H1 (cell line): ENCODE measurements around the gene ZNF286A. TPM values are rescaled to one million over a fixed set of nuclear protein-coding genes. Genes with fewer than 3 reads are reported as not detected.

ENCODE experiments used
- BACH1 ChIP-seq: IDR thresholded peaks from 2 replicates; pipeline ENCODE4 v1.6.1; 2012; ENCODE audit warnings: low read length, improper control_type of control experiment
- FOSL1 ChIP-seq: IDR thresholded peaks from 2 replicates; pipeline ENCODE4 v1.6.1; 2011; ENCODE audit warnings: mild to moderate bottlenecking, low read depth, low read length, moderate library complexity; ENCODE audit not compliant: insufficient read depth
- SP4 ChIP-seq: IDR thresholded peaks from 2 replicates; pipeline ENCODE4 v1.6.1; 2012; ENCODE audit warnings: low read length, inconsistent platforms
- polyA plus RNA-seq, 7 experiments: library from polyadenylated mRNA; depleted of rRNA in 3 of 7; stranded (reverse) in 5 of 7; unstranded in 2 of 7; fragments of >200 nt in 5 of 7; fragments of 200-250 nt in 2 of 7; gene quantifications; 1 replicate in 5 of 7; 2 replicates in 1 of 7; 4 replicates in 1 of 7; pipeline versions ENCODE4 v1.2.1 to v1.2.3, GENCODE V29; 2011 to 2013; ENCODE audit warnings: missing spikeins in 2 of 7, mixed read lengths in 2 of 7
- total RNA-seq: library from RNA; stranded (reverse); fragmentation: NEBNext Ultra II Directional; extraction: Animal tissue kit (Norgen Biotek cat#: 25700); gene quantifications from 2 replicates; pipeline ENCODE4 v1.2.1, GENCODE V29; 2021
- TF ChIP-seq, protein P1 (sequence below): IDR thresholded peaks from 2 replicates; pipeline ENCODE4 v1.6.1; 2011; ENCODE audit warnings: low read depth, mild to moderate bottlenecking, low read length; ENCODE audit not compliant: insufficient read depth

The ZNF286A gene
- total and polyA plus RNA-seq, 2 of the 8 experiments (the other 6 are each of a cell fraction or from before 2014, with no cell fraction given), result 18.2 to 100.0 TPM

DNA sequence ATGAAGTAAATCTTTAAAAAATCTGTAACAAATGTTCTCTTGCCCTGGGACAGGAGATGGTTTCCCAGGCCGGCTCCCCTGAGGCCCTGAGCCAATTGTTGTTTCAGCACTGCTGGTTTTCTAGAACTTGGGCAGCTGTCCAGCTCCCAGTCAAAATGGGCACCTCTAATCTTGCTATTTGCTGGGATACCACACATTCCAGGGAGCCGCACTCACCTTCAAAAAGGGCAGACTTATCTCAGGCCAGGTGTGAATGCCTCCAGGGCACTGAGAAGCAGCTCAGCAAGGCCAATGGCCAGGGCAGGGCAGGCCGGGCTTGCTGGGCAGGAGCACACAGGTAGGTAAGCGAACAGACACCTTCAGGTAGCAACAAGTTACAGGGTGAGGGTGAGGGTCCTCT is 39.9 kb upstream of the ZNF286A start (continued):
- TF ChIP-seq SP4 (no peak), BACH1 (no peak), FOSL1 (no peak)
- TF ChIP-seq, protein P1, sequence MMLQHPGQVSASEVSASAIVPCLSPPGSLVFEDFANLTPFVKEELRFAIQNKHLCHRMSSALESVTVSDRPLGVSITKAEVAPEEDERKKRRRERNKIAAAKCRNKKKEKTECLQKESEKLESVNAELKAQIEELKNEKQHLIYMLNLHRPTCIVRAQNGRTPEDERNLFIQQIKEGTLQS, result no peak
